HepG2 (cell line): ENCODE results near the gene EFEMP2. TPM values are rescaled to one million over a fixed set of nuclear protein-coding genes. Genes with fewer than 3 reads are reported as not detected.

ENCODE experiments used
- ATAC-seq: fragments of 200-7000 bp; cut with Tn5 transposase; 3 replicates; pipeline ENCODE4 v1.9.1; 2020; ENCODE audit warnings: mild to moderate bottlenecking, moderate library complexity
- BruUV-seq: library from RNA; stranded (reverse); fragments of 400-500 nt; replicated peaks from 2 replicates; lab custom pipeline; 2021; lab: Mats Ljungman, UMichigan
- CTCF ChIA-PET: fragments of 300-600 bp; formaldehyde crosslinking; extraction: SDS; loops from one replicate; lab custom pipeline; 2021; ENCODE audit warnings: low total read pairs, inconsistent platforms, low intra/inter-chr PET ratio; lab: Yijun Ruan, JAX
- POLR2A ChIA-PET: fragments of 350-600 bp; sonication (Branson Sonifier 250); formaldehyde crosslinking; loops from one replicate; lab custom pipeline; 2020; ENCODE audit warnings: antibody characterized with exemption, inconsistent platforms; lab: Yijun Ruan, JAX
- DNase-seq: peaks from one replicate; pipeline ENCODE4 v3.0.0-alpha.2; 2015; ENCODE audit warnings: low spot score
- FAIRE-seq: peaks from 3 replicates; lab custom pipeline; 2011; peaks lifted over from hg19 to GRCh38; lab: Jason Lieb, UNC
- H2AFZ ChIP-seq: one replicate; pipeline ENCODE4 v1.6.1; 2011; ENCODE audit warnings: low read length, inconsistent platforms
- H3K27ac ChIP-seq: fragments of 300-600 bp; 3 replicates; pipeline ENCODE4 v1.8.0; 2011; ENCODE audit warnings: mixed run types, mild to moderate bottlenecking, mixed read lengths, low read length, inconsistent platforms; ENCODE audit not compliant: insufficient read depth; ENCODE audit errors: extremely low read length
- H3K27me3 ChIP-seq, 2 experiments: fragments of 200-600 bp in 1 of 2; 2 replicates in 1 of 2; 3 replicates in 1 of 2; pipeline versions ENCODE4 v1.6.0 to v1.8.0; 2011; ENCODE audit warnings: low read length in 2 of 2, mild to moderate bottlenecking in 2 of 2, moderate library complexity in 2 of 2, inconsistent platforms in 1 of 2; ENCODE audit not compliant: insufficient read depth in 2 of 2, control insufficient read depth in 1 of 2
- H3K36me3 ChIP-seq, 2 experiments: fragments of 200-600 bp in 1 of 2; replicated peaks in 1 of 2; 2 replicates in 1 of 2; 3 replicates in 1 of 2; pipeline versions ENCODE4 v1.5.1 to v1.8.0; 2011; ENCODE audit warnings: low read length in 2 of 2, inconsistent platforms in 1 of 2; ENCODE audit not compliant: insufficient read depth in 2 of 2, control insufficient read depth in 1 of 2
- H3K4me1 ChIP-seq: 2 replicates; pipeline ENCODE4 v1.5.1; 2012; ENCODE audit warnings: low read length, inconsistent platforms; ENCODE audit not compliant: insufficient read depth
- H3K4me2 ChIP-seq: 2 replicates; pipeline ENCODE4 v1.6.0; 2011; ENCODE audit warnings: low read depth, low read length, inconsistent platforms
- H3K4me3 ChIP-seq, 3 experiments: fragments of 200-600 bp in 1 of 3; sonication (generic), shearing (Covaris generic) in 1 of 3; replicated peaks in 1 of 3; 2 replicates each; pipeline ENCODE4 v1.5.1; 2011 to 2016; ENCODE audit warnings: low read length in 3 of 3, inconsistent platforms in 2 of 3, low read depth in 2 of 3, mild to moderate bottlenecking in 2 of 3, control low read depth in 1 of 3, mixed read lengths in 1 of 3; ENCODE audit not compliant: insufficient read depth in 1 of 3
- H3K79me2 ChIP-seq: one replicate; pipeline ENCODE4 v1.6.1; 2011; ENCODE audit warnings: low read length, inconsistent platforms; ENCODE audit not compliant: insufficient read depth
- H3K9ac ChIP-seq: 2 replicates; pipeline ENCODE4 v1.6.0; 2011; ENCODE audit warnings: mild to moderate bottlenecking, low read depth, low read length, inconsistent platforms; ENCODE audit not compliant: insufficient read depth
- H3K9me3 ChIP-seq: 2 replicates; pipeline ENCODE4 v1.5.1; 2012; ENCODE audit warnings: mild to moderate bottlenecking, low read length
- H4K20me1 ChIP-seq: 2 replicates; pipeline ENCODE4 v1.6.0; 2011; ENCODE audit warnings: inconsistent platforms, mild to moderate bottlenecking, low read length, moderate library complexity; ENCODE audit not compliant: insufficient read depth
- EP300 ChIP-seq, 3 experiments: sonication (generic) in 1 of 3; formaldehyde crosslinking in 1 of 3; IDR thresholded peaks; 2 replicates each; pipeline versions ENCODE4 v1.5.1 to v1.6.1; 2011 to 2020; ENCODE audit warnings: low read depth in 2 of 3, low read length in 2 of 3, borderline replicate concordance in 1 of 3, improper control_type of control experiment in 1 of 3, mild to moderate bottlenecking in 1 of 3, missing genetic modification reagents in 1 of 3, moderate library complexity in 1 of 3
- HNF4G ChIP-seq, 2 experiments: sonication (generic) in 1 of 2; formaldehyde crosslinking in 1 of 2; IDR thresholded peaks; 2 replicates each; pipeline versions ENCODE4 v1.4.0 to v1.6.1; 2011 to 2020; ENCODE audit warnings: borderline replicate concordance in 2 of 2, low read depth in 2 of 2, mild to moderate bottlenecking in 2 of 2, low read length in 1 of 2, missing genetic modification reagents in 1 of 2, moderate library complexity in 1 of 2
- KDM4B ChIP-seq: sonication (generic); formaldehyde crosslinking; IDR thresholded peaks from 2 replicates; pipeline ENCODE4 v1.4.0; 2020; ENCODE audit warnings: missing genetic modification reagents
- SALL2 ChIP-seq: sonication (generic); formaldehyde crosslinking; IDR thresholded peaks from 2 replicates; pipeline ENCODE4 v1.8.1; 2023; ENCODE audit warnings: mild to moderate bottlenecking, missing genetic modification reagents, inconsistent platforms
- TCF7L2 ChIP-seq: IDR thresholded peaks from 2 replicates; pipeline ENCODE4 v1.6.1; 2011; ENCODE audit warnings: mild to moderate bottlenecking, low read depth, low read length, moderate library complexity
- TEAD3 ChIP-seq: optimal IDR thresholded peaks from 2 replicates; pipeline ENCODE3; 2016; ENCODE audit warnings: borderline replicate concordance
- ZNF607 ChIP-seq: sonication (generic); formaldehyde crosslinking; IDR thresholded peaks from 2 replicates; pipeline ENCODE4 v1.5.1; 2020; ENCODE audit warnings: missing genetic modification reagents, mild to moderate bottlenecking, borderline replicate concordance
- WGBS: methylation state at CpG from one replicate; pipeline ENCODE4 v1.1.6; 2017; ENCODE audit warnings: low lambda C conversion rate; 5-methylcytosine and 5-hydroxymethylcytosine counted together
- in situ Hi-C: cut with HindIII; loops from 2 replicates; pipeline ENCODE4 v1.10.0; 2017; ENCODE audit warnings: low pct_unique_long_range_greater_than_20kb; ENCODE audit not compliant: extremely low pct_ligation_motif_present
- intact Hi-C: fragments of 100-400 bp; cut with micrococcal nuclease; formaldehyde crosslinking; loops from one replicate; pipeline ENCODE4 v1.10.0; 2022; ENCODE audit not compliant: unreplicated experiment
- polyA plus RNA-seq, 8 experiments: library from polyadenylated mRNA; depleted of rRNA in 3 of 8; stranded (reverse) in 7 of 8; unstranded in 1 of 8; fragments of >200 nt; fragmentation: Illumina TruSeq in 4 of 8; extraction: Trizol in 4 of 8; gene quantifications; 2 replicates each; pipeline versions ENCODE4 v1.2.1 to v1.2.3, GENCODE V29; 2011 to 2016; ENCODE audit warnings: low read depth in 4 of 8, missing spikeins in 1 of 8, mixed read lengths in 1 of 8; ENCODE audit not compliant: insufficient read depth in 1 of 8
- total RNA-seq, 5 experiments: library from RNA; depleted of rRNA; stranded (reverse); fragments of >200 nt; fragmentation: Illumina TruSeq; extraction: Trizol; gene quantifications; 2 replicates each; pipeline ENCODE4 v1.2.3, GENCODE V29; 2016; ENCODE audit warnings: low read depth in 1 of 5
- TF ChIP-seq, protein P1 (sequence below): sonication (generic); formaldehyde crosslinking; IDR thresholded peaks from 2 replicates; pipeline ENCODE4 v1.5.0; 2020; ENCODE audit warnings: missing genetic modification reagents, mild to moderate bottlenecking, borderline replicate concordance
- TF ChIP-seq, protein P2 (sequence below): sonication (generic); formaldehyde crosslinking; IDR thresholded peaks from 2 replicates; pipeline ENCODE4 v1.9.0; 2021; ENCODE audit warnings: missing genetic modification reagents, borderline replicate concordance
- TF ChIP-seq, protein P3 (sequence below): sonication (generic); formaldehyde crosslinking; IDR thresholded peaks from 2 replicates; pipeline ENCODE4 v1.4.0; 2020; ENCODE audit warnings: mild to moderate bottlenecking, missing genetic modification reagents

EFEMP2 gene
- total and polyA plus RNA-seq, 2 of the 13 experiments (the other 11 are each of a cell fraction or from before 2014, with no cell fraction given), result 7.4 to 29.7 TPM

DNA sequence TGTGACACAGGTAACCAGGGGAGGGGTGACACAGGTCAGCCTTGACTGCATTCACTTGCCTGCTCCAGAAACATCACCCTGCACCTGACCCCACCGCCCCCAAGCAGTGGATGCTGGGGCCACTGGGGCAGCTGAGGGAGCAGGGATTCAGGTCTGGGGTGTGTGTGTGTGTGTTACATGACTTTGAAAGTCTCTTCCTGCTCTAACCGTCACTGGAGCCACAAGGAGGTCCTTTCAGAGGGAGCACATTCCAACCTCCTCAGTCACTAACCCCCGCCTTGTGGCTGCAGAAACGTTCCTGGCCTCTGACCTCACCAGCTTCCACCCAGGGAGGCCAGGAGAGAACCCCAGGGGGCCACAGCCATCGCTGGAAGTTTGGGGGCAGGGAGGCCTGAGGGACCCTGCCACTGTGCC, 30.5 kb upstream of the EFEMP2 start:
- Histone ChIP-seq H3K4me3 (peak overlapping the region in 1 of 3 experiments; percentile 27; a peak in 1 of 6 replicates), H3K9me3 (no peaks in the 10 kb centered on the region), H3K27me3 (no peaks in the 10 kb centered on the region; a peak in 1 of 5 replicates), H3K4me2 (peak overlapping the region; percentile 65), H3K36me3 (no peaks in the 10 kb centered on the region), H4K20me1 (no peaks in the 10 kb centered on the region), H3K9ac (no peak overlapping the region), H3K27ac (no peak overlapping the region), H3K79me2 (peaks cover 8% of the 10 kb centered on the region), H2AFZ (no peak overlapping the region), H3K4me1 (peaks cover 46% of the 10 kb centered on the region)
- FAIRE-seq, result no peak
- DNase-seq, result peak; percentile 79
- peak; percentile 40 for ATAC-seq
- POLR2A ChIA-PET, result interaction anchor here (1.3 to 6.2 kb wide), 2 partner anchors 12 kb away, joined by 12 to 95 read pairs; partner anchors contain the start of genes CCDC85B and FIBP
- CTCF ChIA-PET, result interaction anchor here (1.1 kb wide), 1 partner anchor 86 kb away, joined by 3 read pairs; no protein-coding TSS in a partner anchor
- BruUV-seq, result no TSS peak
- intact Hi-C loops (no loop called here), in situ Hi-C loops (no loop called here)
- WGBS, result 6% methylated on average over 3 of the region's 5 CpGs
- TF ChIP-seq EP300 (IDR thresholded peaks at IDR 0.05; ENCODE audit: low read depth in 2 of 2, low read length in 2 of 2) (0 out of 4 replicates have a peak, but pooled peaks of 1 of the 2 experiments have one; percentile 15), EP300 (CRISPR knock-in tag; IDR thresholded peaks at IDR 0.05; ENCODE audit: borderline replicate concordance) (peak; percentile 63; the same call in 1 of the 2 replicates), KDM4B (no peak), HNF4G (IDR thresholded peaks at IDR 0.05; ENCODE audit: borderline replicate concordance, low read depth, low read length) (no peak), HNF4G (CRISPR knock-in tag; IDR thresholded peaks at IDR 0.05; ENCODE audit: borderline replicate concordance, low read depth) (no peak), TCF7L2 (no peak), SALL2 (CRISPR knock-in tag) (no peak), TEAD3 (peak; percentile 85), ZNF607 (CRISPR knock-in tag) (no peak)
- TF ChIP-seq, protein P1, sequence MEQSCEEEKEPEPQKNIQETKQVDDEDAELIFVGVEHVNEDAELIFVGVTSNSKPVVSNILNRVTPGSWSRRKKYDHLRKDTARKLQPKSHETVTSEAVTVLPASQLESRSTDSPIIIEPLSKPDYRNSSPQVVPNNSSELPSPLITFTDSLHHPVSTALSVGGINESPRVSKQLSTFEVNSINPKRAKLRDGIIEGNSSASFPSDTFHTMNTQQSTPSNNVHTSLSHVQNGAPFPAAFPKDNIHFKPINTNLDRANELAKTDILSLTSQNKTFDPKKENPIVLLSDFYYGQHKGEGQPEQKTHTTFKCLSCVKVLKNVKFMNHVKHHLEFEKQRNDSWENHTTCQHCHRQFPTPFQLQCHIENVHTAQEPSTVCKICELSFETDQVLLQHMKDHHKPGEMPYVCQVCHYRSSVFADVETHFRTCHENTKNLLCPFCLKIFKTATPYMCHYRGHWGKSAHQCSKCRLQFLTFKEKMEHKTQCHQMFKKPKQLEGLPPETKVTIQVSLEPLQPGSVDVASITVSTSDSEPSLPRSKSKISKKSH (CRISPR knock-in tag), result no peak
- TF ChIP-seq, protein P2, sequence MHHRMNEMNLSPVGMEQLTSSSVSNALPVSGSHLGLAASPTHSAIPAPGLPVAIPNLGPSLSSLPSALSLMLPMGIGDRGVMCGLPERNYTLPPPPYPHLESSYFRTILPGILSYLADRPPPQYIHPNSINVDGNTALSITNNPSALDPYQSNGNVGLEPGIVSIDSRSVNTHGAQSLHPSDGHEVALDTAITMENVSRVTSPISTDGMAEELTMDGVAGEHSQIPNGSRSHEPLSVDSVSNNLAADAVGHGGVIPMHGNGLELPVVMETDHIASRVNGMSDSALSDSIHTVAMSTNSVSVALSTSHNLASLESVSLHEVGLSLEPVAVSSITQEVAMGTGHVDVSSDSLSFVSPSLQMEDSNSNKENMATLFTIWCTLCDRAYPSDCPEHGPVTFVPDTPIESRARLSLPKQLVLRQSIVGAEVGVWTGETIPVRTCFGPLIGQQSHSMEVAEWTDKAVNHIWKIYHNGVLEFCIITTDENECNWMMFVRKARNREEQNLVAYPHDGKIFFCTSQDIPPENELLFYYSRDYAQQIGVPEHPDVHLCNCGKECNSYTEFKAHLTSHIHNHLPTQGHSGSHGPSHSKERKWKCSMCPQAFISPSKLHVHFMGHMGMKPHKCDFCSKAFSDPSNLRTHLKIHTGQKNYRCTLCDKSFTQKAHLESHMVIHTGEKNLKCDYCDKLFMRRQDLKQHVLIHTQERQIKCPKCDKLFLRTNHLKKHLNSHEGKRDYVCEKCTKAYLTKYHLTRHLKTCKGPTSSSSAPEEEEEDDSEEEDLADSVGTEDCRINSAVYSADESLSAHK (CRISPR knock-in tag), result no peak
- TF ChIP-seq, protein P3, sequence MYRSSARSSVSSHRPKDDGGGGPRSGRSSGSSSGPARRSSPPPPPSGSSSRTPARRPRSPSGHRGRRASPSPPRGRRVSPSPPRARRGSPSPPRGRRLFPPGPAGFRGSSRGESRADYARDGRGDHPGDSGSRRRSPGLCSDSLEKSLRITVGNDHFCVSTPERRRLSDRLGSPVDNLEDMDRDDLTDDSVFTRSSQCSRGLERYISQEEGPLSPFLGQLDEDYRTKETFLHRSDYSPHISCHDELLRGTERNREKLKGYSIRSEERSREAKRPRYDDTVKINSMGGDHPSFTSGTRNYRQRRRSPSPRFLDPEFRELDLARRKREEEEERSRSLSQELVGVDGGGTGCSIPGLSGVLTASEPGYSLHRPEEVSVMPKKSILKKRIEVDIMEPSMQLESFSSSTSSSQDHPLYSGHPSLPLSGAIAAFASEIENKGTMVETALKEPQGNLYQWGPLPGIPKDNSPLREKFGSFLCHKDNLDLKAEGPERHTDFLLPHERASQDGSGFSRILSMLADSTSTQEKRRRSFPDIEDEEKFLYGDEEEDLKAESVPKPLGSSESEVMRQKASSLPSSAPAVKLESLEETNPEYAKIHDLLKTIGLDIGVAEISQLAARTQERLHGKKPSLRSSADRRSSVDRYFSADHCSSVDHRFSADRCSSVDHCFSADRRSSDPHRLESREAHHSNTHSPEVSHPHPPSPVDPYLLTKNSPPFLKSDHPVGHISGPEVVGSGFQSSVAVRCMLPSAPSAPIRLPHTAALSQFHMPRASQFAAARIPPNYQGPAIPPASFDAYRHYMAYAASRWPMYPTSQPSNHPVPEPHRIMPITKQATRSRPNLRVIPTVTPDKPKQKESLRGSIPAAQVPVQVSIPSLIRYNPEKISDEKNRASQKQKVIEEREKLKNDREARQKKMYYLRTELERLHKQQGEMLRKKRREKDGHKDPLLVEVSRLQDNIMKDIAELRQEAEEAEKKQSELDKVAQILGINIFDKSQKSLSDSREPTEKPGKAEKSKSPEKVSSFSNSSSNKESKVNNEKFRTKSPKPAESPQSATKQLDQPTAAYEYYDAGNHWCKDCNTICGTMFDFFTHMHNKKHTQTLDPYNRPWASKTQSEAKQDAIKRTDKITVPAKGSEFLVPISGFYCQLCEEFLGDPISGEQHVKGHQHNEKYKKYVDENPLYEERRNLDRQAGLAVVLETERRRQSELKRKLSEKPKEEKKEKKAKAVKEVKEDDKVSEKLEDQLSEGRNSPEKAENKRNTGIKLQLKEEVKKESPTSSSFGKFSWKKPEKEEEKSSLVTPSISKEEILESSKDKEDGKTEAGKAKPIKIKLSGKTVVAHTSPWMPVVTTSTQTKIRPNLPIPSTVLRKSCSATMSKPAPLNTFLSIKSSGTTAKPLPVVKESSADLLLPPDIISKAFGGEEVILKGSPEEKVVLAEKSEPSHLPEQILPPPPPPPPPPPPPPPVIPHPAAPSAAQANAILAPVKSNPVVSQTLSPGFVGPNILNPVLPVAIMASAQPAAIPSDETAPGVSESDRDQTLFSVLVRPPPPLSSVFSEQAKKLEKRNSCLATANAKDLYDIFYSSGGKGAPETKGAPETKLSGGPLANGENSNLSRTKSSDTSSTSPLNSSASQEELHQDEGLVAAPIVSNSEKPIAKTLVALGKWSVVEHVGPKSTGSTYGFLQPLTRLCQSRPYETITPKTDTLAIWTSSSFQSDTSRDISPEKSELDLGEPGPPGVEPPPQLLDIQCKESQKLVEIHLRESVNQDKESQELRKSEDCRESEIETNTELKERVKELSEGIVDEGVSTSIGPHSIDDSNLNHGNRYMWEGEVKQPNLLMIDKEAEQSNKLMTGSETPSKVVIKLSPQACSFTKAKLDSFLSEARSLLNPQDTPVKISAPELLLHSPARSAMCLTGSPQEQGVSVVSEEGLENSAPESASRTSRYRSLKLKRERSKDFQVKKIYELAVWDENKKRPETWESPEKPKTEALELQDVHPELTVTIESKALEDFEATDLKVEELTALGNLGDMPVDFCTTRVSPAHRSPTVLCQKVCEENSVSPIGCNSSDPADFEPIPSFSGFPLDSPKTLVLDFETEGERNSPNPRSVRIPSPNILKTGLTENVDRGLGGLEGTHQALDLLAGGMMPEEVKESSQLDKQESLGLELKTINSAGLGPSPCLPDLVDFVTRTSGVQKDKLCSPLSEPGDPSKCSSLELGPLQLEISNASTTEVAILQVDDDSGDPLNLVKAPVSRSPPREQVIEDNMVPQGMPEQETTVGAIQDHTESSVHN (CRISPR knock-in tag), result no peak
